NCI-H128 (cell line): ENCODE measurements around the gene ADRB2.

Experiments
- DNase-seq: peaks from one replicate; lab custom pipeline; 2025; ENCODE audit not compliant: unreplicated experiment; lab: John Stamatoyannopoulos, UW

ADRB2 gene

DNA sequence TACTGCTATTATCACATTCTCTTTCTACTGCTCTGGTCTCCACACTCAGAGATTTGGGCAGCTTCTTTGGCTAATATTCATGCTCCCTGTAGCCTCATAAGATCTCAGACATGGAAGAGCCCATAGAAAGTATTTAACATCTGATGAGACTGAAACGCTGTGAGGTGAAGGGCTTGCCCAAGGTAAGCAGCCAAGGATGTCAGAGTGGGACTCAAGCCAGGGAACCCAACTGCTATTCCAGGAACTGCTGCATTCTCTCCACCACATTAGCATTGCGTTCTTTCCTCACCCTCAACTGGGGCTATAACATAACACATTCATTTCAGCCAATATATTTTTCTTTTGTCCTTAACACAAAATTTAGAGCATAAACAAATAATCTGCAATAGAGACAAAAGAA is 3.8 kb downstream of the ADRB2 start:
- DNase-seq: no peak

DNA sequence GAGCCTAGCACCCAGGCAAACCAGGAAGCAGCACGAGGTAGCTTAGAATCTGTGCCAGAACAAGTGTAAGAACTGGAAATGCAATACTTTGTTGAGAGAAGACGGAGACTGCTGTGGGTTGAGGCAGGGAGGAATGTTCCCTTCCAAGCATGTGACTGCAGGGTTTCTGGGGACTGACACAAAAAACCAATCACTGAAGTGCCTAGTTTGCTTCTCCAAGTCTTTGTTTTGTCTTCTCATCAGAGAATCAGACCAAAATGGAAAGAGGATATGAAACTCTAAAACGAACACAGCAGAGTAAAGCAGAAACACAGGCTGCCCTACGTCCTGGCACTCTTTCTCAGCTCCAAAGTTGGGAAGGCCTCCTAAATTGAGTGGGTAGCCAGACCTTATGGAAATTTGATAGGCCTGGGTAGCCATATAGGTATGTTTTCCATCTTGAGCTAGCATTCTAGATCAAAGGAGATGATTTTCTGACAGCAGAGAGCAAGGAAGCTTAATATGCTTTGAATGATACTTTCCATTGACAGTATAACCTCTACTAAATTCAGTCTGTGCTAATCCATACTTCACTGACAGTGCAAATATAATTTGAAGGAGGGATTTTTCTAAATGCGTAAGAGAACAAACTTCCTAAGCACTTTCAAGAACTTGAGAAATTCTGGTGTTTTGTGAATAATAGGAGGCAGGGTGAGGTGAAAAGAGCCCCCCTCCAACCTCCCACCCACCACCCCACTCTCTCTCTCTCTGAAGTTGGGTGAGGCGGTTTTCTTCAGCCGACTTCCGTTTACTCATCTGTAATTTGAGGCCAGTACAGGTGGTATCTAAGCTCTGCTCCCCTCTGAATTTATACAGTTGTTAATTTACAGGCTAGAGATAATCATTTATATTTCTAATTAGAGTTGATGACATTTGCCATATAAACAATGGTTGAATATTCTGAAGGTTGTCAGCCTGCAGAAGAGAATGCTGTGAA is 5.5 kb downstream of the ADRB2 start:
- DNase-seq: no peak

DNA sequence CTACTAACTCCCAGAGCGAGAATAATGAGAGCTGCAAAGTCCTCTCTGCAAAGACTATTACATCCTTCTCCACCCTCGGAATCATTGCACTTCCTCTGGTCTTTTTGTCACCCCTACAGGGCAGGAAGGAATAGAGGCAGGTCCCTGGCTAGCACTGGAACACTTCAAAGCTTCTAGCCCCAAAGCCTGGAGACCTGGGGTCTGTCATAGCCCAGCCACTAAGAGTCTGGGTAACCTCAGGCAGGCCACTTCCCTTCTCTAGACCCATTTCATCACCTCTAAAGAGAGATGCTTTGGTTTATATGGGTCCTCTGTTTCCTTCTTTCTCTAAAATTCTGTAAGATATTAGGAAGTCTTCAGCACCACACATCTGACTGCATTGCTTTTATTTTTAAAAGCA is 6.7 kb downstream of the ADRB2 start:
- no peak for DNase-seq

DNA sequence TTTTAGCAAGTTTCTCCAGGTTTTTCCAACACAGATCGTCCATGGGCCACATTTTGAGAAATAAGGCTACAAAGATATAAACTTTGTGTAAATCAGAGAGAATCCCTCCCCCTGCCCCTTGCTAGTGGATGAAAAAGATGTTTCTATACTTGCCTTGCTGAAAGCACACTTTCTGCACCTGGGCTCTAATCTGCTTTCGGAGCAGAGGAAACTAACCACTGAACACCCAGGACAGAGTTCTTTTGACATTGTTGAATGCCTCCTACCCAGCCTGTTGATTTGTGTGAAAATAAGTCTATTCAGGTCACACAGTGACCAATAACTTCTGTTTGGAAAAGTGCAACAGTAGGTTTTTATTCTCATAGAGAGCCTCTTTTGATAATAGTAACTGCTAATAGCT is 7.5 kb downstream of the ADRB2 start:
- no peak for DNase-seq

DNA sequence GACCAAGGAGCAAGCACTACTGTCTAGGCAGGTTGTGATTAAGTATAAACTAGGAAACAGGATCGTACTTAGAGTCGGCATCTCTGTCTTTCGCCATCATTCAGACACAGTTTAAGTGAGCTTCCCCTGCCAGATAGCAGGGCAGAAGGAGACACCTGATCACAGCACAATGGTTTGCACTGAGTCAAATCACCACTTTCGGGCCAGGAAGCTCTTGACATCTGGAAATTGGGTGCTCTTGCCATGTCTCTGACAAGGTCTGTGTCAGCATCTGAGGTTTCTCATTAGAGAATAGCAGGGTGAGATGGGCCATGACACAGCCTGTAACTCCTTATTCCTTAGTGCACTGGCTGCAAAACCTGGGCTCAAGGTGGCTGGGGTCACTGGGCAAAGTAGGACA is 8.3 kb downstream of the ADRB2 start:
- DNase-seq: no peak

DNA sequence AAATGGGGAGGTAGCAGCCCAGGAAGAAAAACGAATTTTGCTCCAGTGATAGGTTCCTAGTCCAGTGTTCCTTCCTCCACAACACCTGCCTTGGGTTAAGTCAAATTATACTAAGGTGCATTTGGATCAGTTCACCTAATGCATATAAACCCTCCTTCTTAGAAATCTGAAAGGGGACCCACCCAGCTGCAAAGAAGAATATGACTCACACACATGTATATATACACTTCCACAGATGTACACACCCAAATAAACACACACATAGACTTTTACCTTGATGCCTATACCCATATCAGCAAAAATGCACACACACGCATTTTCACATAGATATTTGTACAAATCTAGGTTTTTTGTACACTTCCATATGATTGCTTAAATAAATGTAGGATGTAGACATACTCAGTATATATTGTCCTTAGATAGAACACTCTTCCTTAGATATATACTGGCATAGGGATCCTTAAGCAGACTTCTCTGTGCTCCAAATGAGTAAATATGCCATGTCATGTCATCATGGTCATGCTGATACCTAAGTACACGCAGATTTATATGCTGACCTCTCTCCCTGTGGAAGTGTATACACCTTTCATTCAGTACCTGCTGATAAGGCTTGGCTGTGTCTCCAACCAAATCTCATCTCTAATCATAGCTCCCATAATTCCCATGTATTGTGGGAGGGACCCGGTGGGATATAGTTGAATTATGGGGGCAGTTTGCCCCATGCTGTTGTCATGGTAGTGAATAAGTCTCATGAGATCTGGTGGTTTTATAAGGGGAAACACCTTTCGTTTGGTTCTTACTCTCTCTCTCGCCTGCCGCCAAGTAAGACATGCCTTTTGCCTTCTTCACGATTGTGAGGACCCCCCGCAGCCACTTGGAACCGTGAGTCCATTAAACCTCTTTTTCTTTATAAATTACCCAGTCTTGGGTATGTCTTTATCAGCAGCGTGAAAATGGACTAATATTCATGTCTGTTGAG is 10.2 kb downstream of the ADRB2 start:
- DNase-seq: no peak

DNA sequence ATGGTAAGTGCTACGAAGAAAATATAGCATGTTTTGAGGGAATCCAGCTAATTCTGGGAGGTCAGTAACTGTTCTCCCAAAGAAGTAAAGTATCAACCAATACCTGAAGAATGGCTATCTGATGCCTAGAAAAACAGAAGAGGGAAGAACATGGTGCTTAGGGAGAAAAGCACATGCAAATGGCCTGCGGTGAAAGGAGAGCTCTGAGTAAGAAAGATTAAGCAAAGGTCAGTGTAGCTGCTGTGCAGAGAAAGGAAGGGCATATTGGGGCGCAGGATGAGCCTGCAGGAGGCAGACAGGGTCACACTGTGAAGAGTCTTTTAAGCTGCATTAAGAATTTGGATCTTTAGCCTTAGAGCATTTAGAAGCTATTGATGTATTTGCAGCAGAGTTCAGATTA is 11.0 kb downstream of the ADRB2 start:
- DNase-seq: no peak

DNA sequence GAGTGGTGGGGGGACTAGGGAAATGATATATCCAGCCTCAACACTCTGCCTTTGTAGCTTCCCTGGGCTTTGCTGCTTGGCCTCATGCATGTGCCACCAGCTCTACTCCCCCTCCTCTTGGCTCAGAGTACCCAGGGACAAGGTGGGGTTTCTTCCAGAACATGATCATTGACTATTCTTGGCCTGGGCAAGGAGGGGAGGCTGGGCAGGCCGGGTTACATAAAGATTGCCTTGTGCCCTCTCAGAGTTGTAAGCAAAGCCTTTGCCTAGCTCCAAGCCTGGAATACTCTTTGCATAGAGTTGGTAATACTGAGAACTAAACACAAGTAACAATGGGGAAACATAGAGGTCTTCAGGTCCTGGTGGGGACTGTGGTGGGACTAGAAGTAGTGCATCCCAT is 11.9 kb downstream of the ADRB2 start:
- no peak for DNase-seq

DNA sequence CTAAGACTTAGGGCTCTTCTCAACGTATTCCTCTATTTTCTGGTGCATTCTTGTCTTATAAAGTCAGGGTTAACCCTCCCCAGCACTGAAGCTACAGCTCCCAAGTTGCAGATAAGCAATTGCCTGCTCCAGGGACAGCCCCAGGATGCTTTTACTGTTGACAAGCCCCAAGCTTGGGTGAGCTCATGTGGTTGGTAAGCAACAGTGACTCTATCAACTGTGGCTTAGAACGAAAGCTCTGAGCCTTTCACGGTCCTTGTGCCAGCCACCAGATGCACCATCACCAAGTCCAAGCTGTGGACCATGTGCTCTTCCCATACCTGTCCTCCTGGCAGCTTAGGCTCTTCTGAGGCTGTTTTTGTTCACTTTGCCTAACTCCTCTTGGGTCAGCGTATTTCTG is 13.5 kb downstream of the ADRB2 start:
- DNase-seq: no peak

DNA sequence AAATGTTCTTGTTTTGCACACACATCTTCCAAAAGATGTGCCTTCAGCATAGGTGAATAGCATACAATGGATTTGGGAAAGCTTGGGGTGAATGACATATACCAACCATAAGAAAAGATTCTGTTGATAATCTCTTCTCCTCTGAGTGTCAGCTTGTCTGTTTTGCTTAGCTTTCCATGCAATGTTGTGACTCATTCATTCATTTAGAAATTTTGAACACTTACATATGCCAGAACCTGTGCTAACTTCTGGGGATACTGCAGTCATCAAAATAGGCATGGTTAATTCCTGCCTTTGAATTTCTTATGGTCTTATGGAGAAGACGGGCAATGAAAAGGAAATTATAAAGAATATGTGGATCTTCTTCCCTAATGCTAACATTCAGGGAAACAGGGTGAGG is 14.1 kb downstream of the ADRB2 start:
- DNase-seq: no peak

DNA sequence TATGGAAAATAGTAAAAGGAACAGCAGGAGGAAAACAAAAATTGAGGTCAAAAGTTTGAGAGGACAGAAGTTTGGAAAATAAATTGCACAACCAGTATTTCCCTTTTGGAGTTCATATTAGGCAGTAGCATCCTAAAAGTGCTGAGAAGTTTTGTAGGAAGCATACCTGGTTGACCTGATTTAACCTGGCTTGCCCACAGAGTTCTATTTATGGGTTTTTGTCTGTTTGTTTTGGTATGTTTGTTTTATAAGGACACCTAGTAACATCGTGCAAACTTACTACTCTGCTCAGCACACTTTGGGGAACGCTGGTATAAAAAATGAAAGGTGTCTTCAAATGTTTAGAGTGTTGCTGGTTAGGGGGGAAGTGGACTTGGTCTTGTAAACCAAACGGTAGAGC is 15.1 kb downstream of the ADRB2 start:
- DNase-seq: no peak

DNA sequence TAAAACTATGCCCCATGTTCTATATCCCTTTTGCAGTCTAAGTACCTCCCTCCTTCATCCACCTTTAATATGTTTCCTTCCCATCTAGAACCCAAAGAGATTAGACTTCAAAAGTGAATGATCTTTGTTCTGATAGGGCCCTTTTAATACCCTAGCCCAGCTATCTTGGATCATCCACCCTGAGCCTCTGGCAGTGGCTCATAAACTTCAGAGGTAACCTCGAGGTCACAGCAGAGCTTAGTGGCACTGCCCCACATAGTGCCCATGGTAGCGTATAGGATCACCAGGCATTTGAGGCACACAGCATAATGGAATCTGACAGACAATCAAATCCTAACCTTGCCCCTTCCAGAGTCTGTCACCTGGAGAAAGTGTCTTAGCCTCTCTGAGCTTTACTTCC is 15.8 kb downstream of the ADRB2 start:
- DNase-seq: no peak

DNA sequence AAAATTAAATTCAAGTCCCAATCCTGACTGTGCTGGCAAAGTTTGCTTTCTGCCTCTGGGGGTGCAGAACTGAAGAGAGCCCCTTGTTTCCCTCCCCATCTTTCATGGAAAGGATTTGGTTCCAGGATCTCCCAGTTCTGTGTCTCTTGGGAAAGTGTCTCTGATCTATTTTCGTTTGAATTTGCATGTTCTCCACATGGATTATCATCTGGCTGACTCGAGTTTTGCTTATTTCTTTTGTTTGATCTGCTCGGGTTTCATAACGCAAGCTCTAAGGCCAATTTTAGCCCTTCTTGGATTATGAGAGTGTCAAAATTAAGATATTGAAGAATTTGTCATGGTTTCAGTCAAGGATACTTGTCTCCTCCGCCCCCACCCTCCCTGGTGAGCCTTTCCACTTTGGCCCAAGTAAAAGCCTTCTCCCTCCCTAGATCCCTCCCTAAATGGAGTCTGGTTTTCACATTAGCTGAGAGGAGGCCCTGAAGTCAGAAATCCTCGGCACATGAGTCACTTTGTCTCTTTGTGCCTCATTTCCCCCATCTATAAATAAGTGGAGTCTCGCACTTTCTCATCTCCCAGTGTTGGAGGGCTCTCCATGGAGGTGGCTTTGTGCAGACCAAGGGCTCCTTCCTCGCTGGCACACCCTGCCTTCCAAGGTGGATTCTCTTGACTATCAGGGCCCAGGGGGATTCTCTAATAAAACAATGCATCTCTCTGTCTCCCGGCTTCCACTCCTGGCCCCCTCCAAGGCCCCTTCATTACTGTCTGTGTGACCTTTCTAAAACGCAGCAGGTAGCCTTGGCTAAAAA is 17.3 kb downstream of the ADRB2 start:
- no peak for DNase-seq

DNA sequence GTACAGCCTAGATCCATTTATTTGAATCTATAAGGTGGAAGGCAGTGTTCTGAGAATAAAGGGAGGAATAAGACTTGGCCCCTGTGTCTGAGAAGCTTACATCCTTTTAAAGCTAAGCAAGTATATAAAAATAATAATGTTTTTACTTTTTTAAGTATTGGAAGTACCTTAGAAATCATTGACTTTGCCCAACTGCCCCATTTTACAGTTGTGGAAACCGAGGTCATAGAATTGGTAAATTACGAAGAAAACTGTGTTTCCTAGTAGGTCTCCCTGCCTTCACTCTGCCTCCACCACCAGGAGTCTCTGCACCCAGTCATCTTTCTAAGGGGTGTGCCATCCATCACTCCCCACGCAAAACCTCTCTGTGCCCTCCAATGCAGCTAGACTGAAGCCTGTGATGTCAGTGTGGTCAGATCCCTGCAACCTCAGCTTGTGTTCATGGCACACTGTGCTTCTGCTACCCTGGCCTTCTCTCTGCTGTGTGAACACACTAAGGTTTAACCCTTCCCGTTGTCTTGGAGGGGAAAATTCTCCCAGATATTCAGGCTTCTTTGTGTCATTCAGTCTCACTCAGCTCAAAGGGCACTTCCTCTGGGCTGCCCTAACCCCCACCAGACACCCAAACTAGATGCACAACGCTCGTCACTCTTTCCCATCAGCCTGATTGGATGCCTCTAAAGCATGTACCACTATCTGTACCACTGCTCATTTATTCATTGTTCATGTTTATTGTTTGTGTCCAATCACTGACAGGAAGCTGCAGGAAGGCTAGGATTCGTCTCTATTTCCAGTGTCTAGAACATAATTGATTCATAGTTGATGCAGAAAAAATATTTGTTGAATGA is 18.2 kb downstream of the ADRB2 start:
- no peak for DNase-seq

DNA sequence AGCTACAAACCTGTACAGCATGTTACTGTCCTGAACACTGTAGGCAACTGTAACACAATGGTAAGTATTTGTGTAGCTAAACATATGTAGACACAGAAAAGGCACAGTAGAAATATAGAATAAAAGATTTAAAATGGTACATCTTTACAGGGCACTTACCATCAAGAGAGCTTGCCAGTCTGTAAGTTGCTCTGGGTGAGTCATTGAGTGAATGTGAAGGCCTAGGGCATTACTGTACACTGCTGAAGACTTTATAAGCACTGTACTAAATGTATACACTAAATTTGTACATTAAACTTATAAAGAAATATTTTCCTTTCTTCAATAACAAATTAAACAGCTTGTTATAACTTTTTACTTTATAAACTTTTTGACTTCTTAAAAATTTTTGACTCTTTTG is 20.5 kb downstream of the ADRB2 start:
- DNase-seq: no peak

DNA sequence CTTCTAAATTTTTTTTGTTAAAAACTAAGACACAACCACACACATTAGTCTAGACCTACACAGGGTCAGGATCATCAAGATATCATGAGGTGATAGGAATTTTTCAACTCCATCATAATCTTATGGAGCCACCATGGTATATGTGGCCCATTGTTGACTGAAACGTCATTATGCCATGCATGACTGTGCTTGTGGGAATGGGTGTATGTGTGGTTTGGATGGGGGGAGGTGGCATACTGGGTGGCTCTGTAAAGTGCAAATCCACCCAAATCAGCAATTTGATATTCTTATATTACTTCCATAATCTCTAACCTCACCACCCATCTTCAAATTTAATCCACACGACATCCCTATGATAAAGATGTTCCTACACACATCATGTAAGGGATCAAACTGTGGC is 21.0 kb downstream of the ADRB2 start:
- no peak for DNase-seq

DNA sequence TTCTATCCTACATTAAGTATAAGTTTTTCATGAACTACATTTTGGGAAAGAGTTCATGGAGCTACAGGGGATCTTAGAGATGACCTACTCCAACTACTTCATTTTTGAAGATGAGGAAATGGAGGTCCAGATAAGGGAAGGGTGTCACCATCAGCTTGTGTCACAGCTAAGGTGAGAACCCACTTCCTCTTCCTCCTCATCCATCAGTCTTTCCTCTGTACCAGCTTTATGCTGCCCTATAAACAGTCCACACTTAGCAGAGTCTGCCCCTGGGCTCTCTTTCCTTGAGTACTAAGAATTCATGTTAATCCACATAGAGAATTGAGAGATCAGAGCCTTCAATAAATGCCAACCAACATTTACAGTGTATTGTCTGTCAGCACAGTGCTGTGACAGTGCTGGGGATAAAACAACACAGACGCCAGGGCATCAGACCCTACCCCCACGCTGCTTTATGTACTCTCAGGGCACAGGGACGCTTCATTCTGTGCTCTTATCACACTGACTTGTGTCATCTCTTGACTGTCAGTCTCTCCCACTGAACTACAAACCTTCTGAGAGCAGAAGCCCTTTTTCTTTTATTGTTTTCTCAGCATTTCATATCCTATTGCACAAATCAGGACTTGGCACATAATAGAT is 22.1 kb downstream of the ADRB2 start:
- no peak for DNase-seq

DNA sequence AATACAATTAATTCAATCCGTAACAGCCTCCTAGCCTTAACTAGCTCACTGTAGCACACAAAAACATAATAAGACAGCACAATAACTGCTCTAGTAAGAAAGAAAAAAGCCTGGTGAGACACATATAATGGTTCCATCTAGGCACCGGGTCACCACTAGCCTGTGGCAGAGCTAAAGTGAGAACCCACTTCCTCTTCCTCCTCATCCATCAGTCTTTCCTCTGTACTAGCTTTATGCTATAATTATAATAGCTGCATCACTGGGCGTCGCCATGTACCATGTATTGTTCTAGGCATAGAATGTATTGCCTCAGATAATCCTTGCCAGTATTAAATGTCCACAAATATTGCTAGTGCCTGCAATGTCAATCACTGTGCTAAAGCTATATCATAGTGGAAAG is 23.1 kb downstream of the ADRB2 start:
- DNase-seq: no peak

DNA sequence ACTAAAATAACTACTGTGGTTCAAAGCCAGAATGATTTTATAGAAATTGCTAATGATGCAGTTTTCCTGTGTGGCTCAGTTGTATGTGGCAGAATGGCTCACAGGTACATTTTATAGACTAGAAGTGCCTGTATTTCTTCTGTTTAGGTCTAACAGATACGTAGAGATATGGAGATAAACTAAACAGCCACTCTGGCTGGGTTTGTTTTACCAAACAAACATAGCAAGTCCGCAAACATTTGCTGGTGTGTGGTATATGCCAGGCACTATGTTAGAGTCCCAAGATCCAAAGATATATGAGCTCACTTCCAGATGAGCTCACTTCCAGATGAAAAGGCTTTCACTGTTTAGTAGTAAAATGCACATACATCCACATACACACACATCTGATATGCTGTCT is 24.4 kb downstream of the ADRB2 start:
- no peak for DNase-seq

DNA sequence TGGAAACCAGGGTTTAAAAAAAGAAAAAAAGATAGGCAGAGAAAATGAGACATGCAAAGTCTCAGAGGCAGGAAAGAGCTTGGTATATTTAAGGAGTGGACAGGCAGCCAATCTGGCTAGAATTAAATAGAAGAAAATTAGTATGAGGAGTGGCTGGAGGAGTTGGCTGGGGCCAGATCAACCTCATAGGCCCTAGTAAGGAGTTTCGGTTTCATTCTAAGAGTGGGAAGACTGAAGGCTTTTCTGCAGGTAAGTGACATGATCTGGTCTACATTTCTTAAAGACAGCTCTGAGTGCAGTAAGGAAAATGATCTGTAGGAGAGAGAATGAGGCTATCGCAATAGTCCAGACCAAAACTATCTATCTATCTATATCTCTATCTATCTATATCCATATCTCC is 27.5 kb downstream of the ADRB2 start:
- no peak for DNase-seq
